Psoas muscle (tissue), 8 donors: ENCODE data around the gene FGGY. TPM values are rescaled to one million over a fixed set of nuclear protein-coding genes. Genes with fewer than 3 reads are reported as not detected.
A peak's percentile ranks its signal among the peaks of the same experiment; 100 is the strongest.

Experiments used
- ATAC-seq, 4 donors: fragments of 200-7000 bp; cut with Tn5 transposase; one replicate each; pipeline ENCODE4 v1.9.1; 2020; ENCODE audit warnings: moderate library complexity in 3 of 4, mild to moderate bottlenecking in 2 of 4
- DNase-seq, 2 donors: peaks; one replicate each; pipeline ENCODE4 v3.0.0-alpha.2; 2020
- H3K27ac ChIP-seq: fragments of 200-600 bp; one replicate; pipeline ENCODE4 v1.8.0; 2022
- H3K27me3 ChIP-seq, 3 donors: fragments of 200-600 bp in 1 of 3; one replicate each; pipeline versions ENCODE4 v1.6.1 to v1.8.0; 2013 to 2022; ENCODE audit warnings: low read length in 2 of 3, mild to moderate bottlenecking in 2 of 3, moderate library complexity in 1 of 3; ENCODE audit not compliant: insufficient read depth in 3 of 3
- H3K36me3 ChIP-seq, 2 donors: fragments of 200-600 bp in 1 of 2; one replicate each; pipeline versions ENCODE4 v1.6.1 to v1.8.0; 2013 to 2022; ENCODE audit warnings: low read depth in 1 of 2, mild to moderate bottlenecking in 1 of 2, moderate library complexity in 1 of 2; ENCODE audit not compliant: insufficient read depth in 1 of 2
- H3K4me1 ChIP-seq: fragments of 200-600 bp; one replicate; pipeline ENCODE4 v1.8.0; 2022
- H3K4me3 ChIP-seq: fragments of 200-600 bp; one replicate; pipeline ENCODE4 v1.8.0; 2022; ENCODE audit warnings: mild to moderate bottlenecking
- H3K9me3 ChIP-seq: fragments of 200-600 bp; one replicate; pipeline ENCODE4 v1.8.0; 2022
- WGBS, 3 donors: extraction: QIAGEN DNeasy Blood & Tissue Kit; methylation state at CpG; one replicate each; pipeline versions ENCODE4 v1.1.6 to v1.1.7; 2013; 5-methylcytosine and 5-hydroxymethylcytosine counted together
- intact Hi-C, 2 donors: fragments of 100-400 bp; cut with DNase I; formaldehyde crosslinking; loops; one replicate each; pipeline versions ENCODE4 v1.11.0 to v1.14.2; 2022
- polyA plus RNA-seq, 3 donors: library from polyadenylated mRNA; stranded (reverse); fragments of 200-250 nt; gene quantifications; one replicate each; pipeline ENCODE4 v1.2.3, GENCODE V29; 2013
- total RNA-seq, 4 donors: library from RNA; stranded (reverse); fragmentation: NEBNext Ultra II Directional in 2 of 4; extraction: Animal tissue kit (Norgen Biotek cat#: 25700) in 2 of 4; gene quantifications; one replicate each; pipeline versions ENCODE4 v1.2.1 to v1.2.4, GENCODE V29; 2021 to 2023
- TF ChIP-seq, protein P1 (sequence below): fragments of 200-600 bp; IDR thresholded peaks from one replicate; pipeline ENCODE4 v1.8.0; 2022; ENCODE audit warnings: antibody characterized with exemption
- donor health status: healthy with polysubstance abuse.
- donor health status: DM: no; HTN: no; CAD: no; lungs with moderate emphysema.
- donor health status: Bipolar disorder and iron deficiency.
- donor health status: healthy.
- donor health status: DM: yes; HTN: yes; CAD: no.
- donor health status: DM: no; HTN: no; CAD: no.
- donor health status: DM: no; HTN: no; CAD: no.
- donor health status: DM: yes; HTN: yes; CAD: no.

The FGGY gene
- total and polyA plus RNA-seq, 7 donors: 11.9 to 72.2 (median 46.5) TPM

DNA sequence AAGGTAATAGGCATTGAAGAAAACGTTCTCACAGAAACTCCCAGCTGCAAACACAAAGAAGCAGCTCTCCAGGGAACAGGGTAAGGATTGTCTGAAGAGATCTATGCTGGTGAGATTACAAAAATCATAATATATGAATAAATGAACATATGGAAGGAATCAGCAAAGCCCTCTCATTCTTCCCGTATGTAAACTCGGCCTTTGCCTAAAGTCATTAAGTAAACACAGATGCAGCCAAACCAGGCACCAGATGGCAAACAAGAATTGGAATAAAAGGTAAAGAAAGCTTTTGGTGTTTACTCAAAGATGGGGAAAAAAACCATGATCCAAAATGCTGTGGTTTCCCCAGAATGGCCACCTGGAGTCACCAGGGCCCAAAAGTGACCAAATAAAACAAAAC lies 441.3 kb downstream of the FGGY start:
- Histone ChIP-seq H3K36me3 (no peaks in the 10 kb centered on the region), H3K27ac (no peak overlapping the region), H3K4me1 (peaks cover 8% of the 10 kb centered on the region), H3K27me3 (no peaks in the 10 kb centered on the region), H3K4me3 (no peak overlapping the region), H3K9me3 (no peaks in the 10 kb centered on the region)
- no peak for ATAC-seq
- intact Hi-C loops: no loop called here
- TF ChIP-seq, protein P1, sequence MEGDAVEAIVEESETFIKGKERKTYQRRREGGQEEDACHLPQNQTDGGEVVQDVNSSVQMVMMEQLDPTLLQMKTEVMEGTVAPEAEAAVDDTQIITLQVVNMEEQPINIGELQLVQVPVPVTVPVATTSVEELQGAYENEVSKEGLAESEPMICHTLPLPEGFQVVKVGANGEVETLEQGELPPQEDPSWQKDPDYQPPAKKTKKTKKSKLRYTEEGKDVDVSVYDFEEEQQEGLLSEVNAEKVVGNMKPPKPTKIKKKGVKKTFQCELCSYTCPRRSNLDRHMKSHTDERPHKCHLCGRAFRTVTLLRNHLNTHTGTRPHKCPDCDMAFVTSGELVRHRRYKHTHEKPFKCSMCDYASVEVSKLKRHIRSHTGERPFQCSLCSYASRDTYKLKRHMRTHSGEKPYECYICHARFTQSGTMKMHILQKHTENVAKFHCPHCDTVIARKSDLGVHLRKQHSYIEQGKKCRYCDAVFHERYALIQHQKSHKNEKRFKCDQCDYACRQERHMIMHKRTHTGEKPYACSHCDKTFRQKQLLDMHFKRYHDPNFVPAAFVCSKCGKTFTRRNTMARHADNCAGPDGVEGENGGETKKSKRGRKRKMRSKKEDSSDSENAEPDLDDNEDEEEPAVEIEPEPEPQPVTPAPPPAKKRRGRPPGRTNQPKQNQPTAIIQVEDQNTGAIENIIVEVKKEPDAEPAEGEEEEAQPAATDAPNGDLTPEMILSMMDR: no peak
- DNase-seq: no peak
- WGBS, 3 donors: 68 to 74% (median 74%) methylated on average over 3 of the region's 3 CpGs

DNA sequence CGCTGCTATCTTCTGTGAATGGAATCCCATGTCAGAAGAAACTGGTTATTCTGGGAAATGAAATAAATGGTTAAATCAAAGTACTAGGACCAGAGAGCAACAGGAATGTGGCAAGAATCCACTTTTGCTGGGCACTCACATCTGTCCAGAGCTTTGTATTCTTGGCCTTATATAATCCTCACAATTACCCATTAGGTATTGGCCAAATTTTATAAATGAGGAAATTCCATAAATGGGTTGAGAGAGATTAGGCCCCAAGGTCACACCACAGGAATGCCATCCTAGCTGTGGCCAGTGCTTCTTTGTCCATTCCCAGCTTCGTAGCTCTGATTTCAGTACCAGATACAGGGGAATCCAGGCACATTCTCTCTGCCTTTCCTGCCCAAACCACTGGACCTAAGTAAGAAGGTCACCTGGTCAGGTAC lies 441.7 kb downstream of the FGGY start:
- Histone ChIP-seq H3K9me3 (no peaks in the 10 kb centered on the region), H3K27ac (no peak overlapping the region), H3K4me3 (no peak overlapping the region), H3K27me3 (no peaks in the 10 kb centered on the region), H3K36me3 (no peaks in the 10 kb centered on the region), H3K4me1 (peaks cover 12% of the 10 kb centered on the region)
- DNase-seq (no peak), ATAC-seq (no peak)
- WGBS, 3 donors: 89 to 97% (median 92%) methylated on average over 2 of the region's 2 CpGs
- intact Hi-C loops: no loop called here
- TF ChIP-seq, protein P1: no peak

DNA sequence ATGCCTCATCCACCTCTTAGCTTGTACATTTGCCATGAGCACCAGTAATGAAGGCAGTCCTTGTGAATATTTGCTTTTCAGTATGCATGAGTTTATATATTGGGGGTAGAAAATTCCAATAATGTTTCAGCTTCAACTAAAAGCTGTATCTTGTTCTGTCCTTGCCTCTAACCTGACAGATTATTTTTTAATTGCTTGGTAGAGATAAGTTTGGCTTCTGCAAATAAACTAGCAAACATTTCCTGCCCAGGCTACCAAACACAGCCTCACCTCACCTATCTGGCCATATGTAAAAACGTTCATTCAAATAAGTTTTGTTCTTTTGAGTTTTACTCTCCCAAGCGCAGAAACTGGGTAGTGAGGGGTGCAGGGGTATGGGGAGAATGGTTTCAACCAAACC lies 442.2 kb downstream of the FGGY start:
- DNase-seq (no peak), ATAC-seq (no peak)
- Histone ChIP-seq H3K36me3 (no peaks in the 10 kb centered on the region), H3K27ac (no peak overlapping the region), H3K4me3 (no peak overlapping the region), H3K27me3 (no peaks in the 10 kb centered on the region), H3K4me1 (peaks cover 16% of the 10 kb centered on the region), H3K9me3 (no peaks in the 10 kb centered on the region)
- WGBS, 3 donors: 76 to 84% (median 78%) methylated on average over 2 of the region's 2 CpGs
- intact Hi-C loops: no loop called here
- TF ChIP-seq, protein P1: no peak

DNA sequence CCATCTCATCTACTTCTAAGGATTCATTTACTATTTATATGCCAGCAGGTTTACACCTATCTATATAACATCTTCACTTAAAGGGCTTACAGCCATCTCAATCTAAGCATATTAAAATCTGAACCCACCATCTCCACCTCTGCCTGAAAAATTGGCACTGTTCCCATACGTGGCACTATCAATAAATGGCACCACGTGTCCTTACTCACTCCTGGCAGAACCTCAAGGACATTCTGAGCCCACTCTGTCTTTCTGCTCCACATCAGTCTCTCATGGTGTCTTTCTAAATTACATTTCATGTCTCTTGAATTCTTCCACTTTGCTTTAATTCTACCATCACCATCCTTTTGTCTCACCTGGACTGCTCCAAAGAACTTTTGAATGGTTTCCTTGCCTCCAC lies 445.6 kb downstream of the FGGY start:
- H3K9me3 ChIP-seq: no peaks in the 10 kb centered on the region
- H3K36me3 ChIP-seq: no peaks in the 10 kb centered on the region
- no peak overlapping the region for H3K4me3 ChIP-seq
- peaks cover 24% of the 10 kb centered on the region for H3K4me1 ChIP-seq
- intact Hi-C loops: no loop called here
- peak overlapping the region; percentile 61 for H3K27ac ChIP-seq
- no peak for DNase-seq
- TF ChIP-seq, protein P1: no peak
- ATAC-seq: peak in 1 of 4 donors; percentile 30
- WGBS, 3 donors: 27 to 36% (median 36%) methylated on average over 2 of the region's 2 CpGs
- H3K27me3 ChIP-seq: no peaks in the 10 kb centered on the region

DNA sequence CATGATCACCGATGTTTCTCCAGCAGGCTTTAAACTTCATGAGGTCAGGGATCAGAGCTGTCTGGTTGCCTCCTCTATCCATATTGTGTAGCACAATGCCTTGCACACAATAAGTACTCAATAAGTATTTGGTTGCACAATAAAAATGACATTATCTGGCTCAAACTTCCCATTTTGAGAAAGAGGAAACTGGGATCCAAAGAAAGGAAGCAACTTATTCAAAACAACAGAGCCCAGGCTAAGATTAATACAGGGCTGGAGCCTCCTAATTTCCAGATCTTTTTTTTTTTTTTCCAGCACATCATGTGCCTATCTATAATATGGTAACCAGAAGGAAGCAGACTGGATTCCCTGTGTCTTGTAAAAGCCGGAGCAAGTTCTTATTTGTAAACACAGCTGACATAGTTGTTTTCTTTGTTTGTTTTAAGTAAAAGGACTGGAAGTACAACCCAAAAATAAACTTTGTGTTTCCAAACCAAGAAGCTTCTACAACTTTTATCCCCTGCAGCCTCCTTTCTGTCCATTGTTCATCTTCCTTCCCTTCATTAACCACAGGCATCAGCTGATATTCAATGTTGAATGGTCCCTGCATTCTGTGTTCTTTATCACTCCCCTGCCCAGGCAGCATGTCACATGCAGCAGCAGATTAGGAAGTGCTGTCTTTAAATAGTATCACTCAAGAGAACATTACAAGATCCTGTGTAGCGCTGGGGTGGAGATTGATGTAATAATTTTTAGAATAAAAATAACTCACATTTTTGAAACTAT lies 446.6 kb downstream of the FGGY start:
- Histone ChIP-seq H3K4me1 (peaks cover 24% of the 10 kb centered on the region), H3K36me3 (peaks cover 0 to 3% of the 10 kb centered on the region in 2 donors), H3K9me3 (no peaks in the 10 kb centered on the region), H3K27me3 (no peaks in the 10 kb centered on the region), H3K27ac (peak overlapping the region; percentile 61), H3K4me3 (no peak overlapping the region)
- TF ChIP-seq, protein P1: no peak
- intact Hi-C loops: no loop called here
- 41 to 61% (median 58%) methylated on average over 3 of the region's 3 CpGs for WGBS, 3 donors
- ATAC-seq: peak in 3 of 4 donors; percentile 66 to 91 (median 85)
- no peak for DNase-seq
